Breast epithelium (tissue), 4 donors: ENCODE measurements around the gene PSAT1. TPM values are rescaled to one million over a fixed set of nuclear protein-coding genes. Genes with fewer than 3 reads are reported as not detected.

Experiments used
- DNase-seq, 2 donors: peaks; one replicate each; pipeline ENCODE4 v3.0.0-alpha.2; 2019; ENCODE audit warnings: low spot score in 2 of 2
- H3K27ac ChIP-seq, 2 donors: fragments of 200-600 bp; sonication (generic) in 1 of 2; one replicate each; pipeline ENCODE4 v1.5.1; 2016 to 2019; ENCODE audit warnings: mild to moderate bottlenecking in 1 of 2
- H3K27me3 ChIP-seq, 2 donors: fragments of 200-600 bp; sonication (generic) in 1 of 2; one replicate each; pipeline versions ENCODE4 v1.5.1 to v1.6.0; 2017 to 2019; ENCODE audit warnings: control low read depth in 1 of 2, mild to moderate bottlenecking in 1 of 2
- H3K36me3 ChIP-seq: fragments of 200-600 bp; one replicate; pipeline ENCODE4 v1.5.1; 2019
- H3K4me1 ChIP-seq, 2 donors: fragments of 200-600 bp; sonication (generic); one replicate each; pipeline ENCODE4 v1.5.1; 2016 to 2019; ENCODE audit warnings: control low read depth in 1 of 2
- H3K4me3 ChIP-seq, 3 donors: fragments of 200-600 bp; sonication (generic); 1 replicate in 2 of 3; 2 replicates in 1 of 3; pipeline ENCODE4 v1.5.1; 2016 to 2019; ENCODE audit warnings: mild to moderate bottlenecking in 3 of 3, moderate library complexity in 2 of 3
- H3K9me3 ChIP-seq, 2 donors: fragments of 200-600 bp; sonication (generic) in 1 of 2; one replicate each; pipeline ENCODE4 v1.5.1; 2016 to 2019; ENCODE audit warnings: control low read depth in 1 of 2
- CTCF ChIP-seq, 3 donors: fragments of 450-650 bp; IDR thresholded peaks; one replicate each; pipeline ENCODE4 v1.5.1; 2016 to 2017; ENCODE audit warnings: antibody characterized with exemption in 3 of 3, mild to moderate bottlenecking in 3 of 3, moderate library complexity in 3 of 3
- POLR2A ChIP-seq: fragments of 450-650 bp; IDR thresholded peaks from one replicate; pipeline ENCODE4 v1.6.1; 2016; ENCODE audit warnings: antibody characterized with exemption, mild to moderate bottlenecking, moderate library complexity
- POLR2AphosphoS5 ChIP-seq, 3 donors: sonication (generic); formaldehyde crosslinking; IDR thresholded peaks; one replicate each; pipeline ENCODE4 v1.6.1; 2017; ENCODE audit warnings: antibody characterized with exemption in 3 of 3
- intact Hi-C: fragments of 100-400 bp; cut with DNase I; formaldehyde crosslinking; loops from one replicate; pipeline ENCODE4 v1.15.1; 2023; ENCODE audit warnings: low total_unique reads
- total RNA-seq, 3 donors: library from RNA; depleted of rRNA; stranded (reverse); fragments of >200 nt; gene quantifications; one replicate each; pipeline ENCODE4 v1.1.0, GENCODE V29; 2016

The PSAT1 gene
- total RNA-seq, 3 donors from 2014 or later: 0.48 to 7.6 (median 2.3) TPM

- Histone ChIP-seq H3K9me3 (no peaks in the 10 kb centered on the region), H3K27me3 (peaks cover 0 to 8% of the 10 kb centered on the region in 2 donors), H3K4me1 (no peaks in the 10 kb centered on the region), H3K27ac (no peak overlapping the region), H3K36me3 (no peaks in the 10 kb centered on the region), H3K4me3 (no peak overlapping the region)
- DNase-seq: no peak
- TF ChIP-seq POLR2AphosphoS5 (IDR thresholded peaks at IDR 0.05) (no peak), POLR2A (no peak), CTCF (IDR thresholded peaks at IDR 0.05) (no peak)
- intact Hi-C loops: loop anchor here (10.0 kb wide), 1 partner anchor 1701 kb away; no protein-coding TSS in a partner anchor
These were observed 6.6 kb downstream of the PSAT1 start for GRCh38 chr9:78303377-78304062.

- Histone ChIP-seq H3K36me3 (no peaks in the 10 kb centered on the region), H3K4me3 (no peak overlapping the region), H3K27me3 (peaks cover 0 to 8% of the 10 kb centered on the region in 2 donors), H3K27ac (no peak overlapping the region), H3K4me1 (no peaks in the 10 kb centered on the region), H3K9me3 (no peaks in the 10 kb centered on the region)
- intact Hi-C loops: loop anchor here (10.0 kb wide), 1 partner anchor 1700 kb away; no protein-coding TSS in a partner anchor
- DNase-seq: no peak
- TF ChIP-seq POLR2AphosphoS5 (IDR thresholded peaks at IDR 0.05) (no peak), CTCF (IDR thresholded peaks at IDR 0.05) (no peak), POLR2A (no peak)
These were observed 7.4 kb downstream of the PSAT1 start for GRCh38 chr9:78304357-78304756.

GRCh38 chr9:78306222-78307076 is 9.5 kb downstream of the PSAT1 start:
- no peak for TF ChIP-seq POLR2A
- no peak for TF ChIP-seq CTCF (IDR thresholded peaks at IDR 0.05)
- TF ChIP-seq POLR2AphosphoS5 (IDR thresholded peaks at IDR 0.05): no peak
- no peaks in the 10 kb centered on the region for H3K36me3 ChIP-seq
- H3K27me3 ChIP-seq: no peaks in the 10 kb centered on the region
- no peak for DNase-seq
- no peaks in the 10 kb centered on the region for H3K9me3 ChIP-seq
- H3K27ac ChIP-seq: no peak overlapping the region
- intact Hi-C loops: loop anchor here (10.0 kb wide), 1 partner anchor 1698 kb away; no protein-coding TSS in a partner anchor
- no peaks in the 10 kb centered on the region for H3K4me1 ChIP-seq
- no peak overlapping the region for H3K4me3 ChIP-seq

GRCh38 chr9:78307360-78307759 is 10.4 kb downstream of the PSAT1 start:
- no peaks in the 10 kb centered on the region for H3K4me1 ChIP-seq
- TF ChIP-seq POLR2AphosphoS5 (IDR thresholded peaks at IDR 0.05) (no peak), CTCF (IDR thresholded peaks at IDR 0.05) (no peak), POLR2A (no peak)
- H3K4me3 ChIP-seq: no peak overlapping the region
- H3K27ac ChIP-seq: no peak overlapping the region
- no peaks in the 10 kb centered on the region for H3K36me3 ChIP-seq
- DNase-seq: no peak
- intact Hi-C loops: loop anchor here (10.0 kb wide), 1 partner anchor 1697 kb away; no protein-coding TSS in a partner anchor
- no peaks in the 10 kb centered on the region for H3K27me3 ChIP-seq
- no peaks in the 10 kb centered on the region for H3K9me3 ChIP-seq

- intact Hi-C loops: loop anchor here (10.0 kb wide), 1 partner anchor 1696 kb away; no protein-coding TSS in a partner anchor
- Histone ChIP-seq H3K27ac (no peak overlapping the region), H3K36me3 (no peaks in the 10 kb centered on the region), H3K9me3 (no peaks in the 10 kb centered on the region), H3K4me3 (no peak overlapping the region), H3K27me3 (no peaks in the 10 kb centered on the region), H3K4me1 (no peaks in the 10 kb centered on the region)
- TF ChIP-seq POLR2A (no peak), POLR2AphosphoS5 (IDR thresholded peaks at IDR 0.05) (no peak), CTCF (IDR thresholded peaks at IDR 0.05) (no peak)
- DNase-seq: no peak
These were observed 12.1 kb downstream of the PSAT1 start for GRCh38 chr9:78309066-78309465.
